HG03064 (cell line): ENCODE data around the gene CERS2.
"Not testable (repeated sequence)": the region's sequence is repeated elsewhere in the genome, so short reads cannot be mapped to it uniquely, and the experiment has no call there.

Source experiments
- ATAC-seq: cut with Tn5 transposase; IDR thresholded peaks from one replicate; pipeline ENCODE4 v1.9.1; 2021; ENCODE audit warnings: low read depth; ENCODE audit not compliant: unreplicated experiment

CERS2 gene

DNA sequence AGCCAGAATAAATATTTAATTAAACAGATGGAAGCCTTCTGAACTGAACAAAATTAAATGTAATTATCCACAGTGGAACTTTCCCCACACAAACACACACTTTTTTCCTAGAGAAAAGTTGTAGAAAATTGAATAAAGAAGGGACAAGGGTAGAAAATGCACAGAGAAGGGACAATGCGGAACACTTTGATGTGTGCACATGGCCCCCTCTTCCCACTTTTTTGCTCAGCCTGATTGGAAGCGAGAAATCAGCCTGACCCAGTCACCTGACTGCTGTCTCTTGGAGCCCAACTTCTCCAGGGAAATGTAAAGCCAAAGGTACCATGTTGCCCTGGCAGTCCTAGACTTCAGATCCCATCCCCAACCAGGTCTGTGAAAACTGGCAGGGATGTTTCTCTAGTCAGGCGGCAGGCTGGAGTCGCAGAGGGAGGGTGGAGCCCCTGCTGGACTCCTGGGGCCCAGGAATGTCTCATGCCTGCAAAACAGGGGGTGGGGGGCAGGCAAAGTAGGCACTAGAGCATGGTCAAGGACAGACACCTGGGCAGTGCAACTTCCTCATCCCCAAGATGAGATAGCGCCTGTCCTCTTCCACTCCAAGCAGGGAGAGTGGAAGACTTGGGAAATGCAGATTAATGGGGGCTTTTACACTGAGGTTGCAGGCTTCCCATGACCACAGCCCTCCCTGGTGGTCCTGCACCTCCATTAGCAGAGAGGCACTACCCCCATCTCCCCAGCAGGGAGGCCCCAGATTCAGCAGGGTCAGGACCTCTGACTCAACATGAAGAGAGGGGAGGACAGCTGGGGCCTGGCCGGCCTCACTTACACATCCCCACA is 2.8 kb downstream of the CERS2 start:
- no peak for ATAC-seq

DNA sequence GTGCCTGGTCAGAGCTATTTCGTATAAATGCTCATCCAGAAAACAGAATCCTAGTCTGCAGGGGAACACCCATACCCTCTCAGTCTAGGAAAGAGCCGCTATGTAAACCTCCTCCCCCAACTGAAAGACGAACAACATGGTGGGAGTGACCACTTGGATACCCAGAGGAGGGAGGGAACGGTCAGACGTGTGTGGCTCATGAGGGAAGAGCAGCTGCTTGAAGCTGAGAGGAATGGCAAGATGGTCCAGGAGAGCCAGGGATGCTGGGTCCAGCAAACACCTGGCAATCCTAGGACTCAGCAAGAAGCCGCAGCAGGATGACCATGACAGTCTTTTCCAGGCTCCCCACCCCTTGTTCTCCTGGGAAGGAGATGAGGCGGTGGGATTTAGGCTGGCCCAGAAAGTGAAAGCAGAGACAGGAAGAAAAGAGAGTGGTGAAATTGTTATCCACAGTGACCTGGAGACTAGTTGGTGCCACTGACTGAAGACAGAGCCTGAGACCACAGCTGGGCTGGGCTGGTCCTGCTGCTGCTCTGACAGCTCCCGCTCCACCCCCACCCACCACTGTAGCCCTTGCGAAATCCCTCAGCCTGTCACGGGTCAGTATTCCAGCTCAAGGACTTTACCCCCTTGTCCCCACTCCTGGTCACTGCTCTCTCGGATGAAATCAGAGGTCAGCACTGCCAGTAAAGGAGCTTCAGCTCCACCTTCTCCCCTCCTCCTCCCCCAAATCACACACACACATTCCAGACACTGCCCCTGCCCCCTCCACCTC is 3.6 kb downstream of the CERS2 start:
- no peak for ATAC-seq

DNA sequence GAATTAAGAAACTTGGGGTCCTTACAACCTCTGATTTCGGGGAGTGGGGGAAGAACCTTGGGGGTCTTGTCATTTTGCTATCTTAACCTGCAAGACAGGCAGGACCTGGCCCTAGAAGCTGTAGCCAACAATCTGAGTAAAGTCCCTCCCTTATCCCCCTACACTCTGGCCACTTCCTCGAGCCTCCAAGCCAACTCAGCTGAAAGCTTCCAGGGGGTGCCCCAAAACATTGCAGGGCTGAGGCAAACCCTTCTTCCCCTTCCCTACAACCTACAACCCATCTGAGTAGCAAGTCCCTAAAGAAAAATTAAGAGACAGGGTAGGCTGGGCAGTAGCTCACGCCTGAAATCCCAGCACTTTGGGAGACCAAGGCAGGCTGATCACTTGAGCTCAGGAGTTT is 5.0 kb downstream of the CERS2 start:
- ATAC-seq = no peak

DNA sequence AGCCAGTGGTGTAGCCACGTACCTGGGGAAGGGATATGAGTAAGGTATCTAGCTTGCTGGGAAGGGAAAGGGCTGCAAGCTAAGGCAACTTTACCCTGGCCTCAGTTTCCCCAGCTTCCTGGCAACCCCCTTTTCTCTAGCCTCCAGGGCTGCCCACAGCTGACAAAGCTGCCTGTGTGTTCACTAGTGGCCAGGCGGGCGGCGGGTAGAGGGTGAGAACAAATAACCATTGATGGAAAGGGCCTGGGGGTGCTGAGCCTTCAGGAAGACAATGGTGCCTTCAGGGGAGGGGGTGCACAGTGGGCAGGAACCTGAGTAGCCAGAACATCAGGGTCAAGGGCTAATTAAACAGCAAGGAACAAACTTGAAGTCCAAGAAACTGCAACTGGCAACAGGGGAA is 6.1 kb downstream of the CERS2 start:
- no peak for ATAC-seq

DNA sequence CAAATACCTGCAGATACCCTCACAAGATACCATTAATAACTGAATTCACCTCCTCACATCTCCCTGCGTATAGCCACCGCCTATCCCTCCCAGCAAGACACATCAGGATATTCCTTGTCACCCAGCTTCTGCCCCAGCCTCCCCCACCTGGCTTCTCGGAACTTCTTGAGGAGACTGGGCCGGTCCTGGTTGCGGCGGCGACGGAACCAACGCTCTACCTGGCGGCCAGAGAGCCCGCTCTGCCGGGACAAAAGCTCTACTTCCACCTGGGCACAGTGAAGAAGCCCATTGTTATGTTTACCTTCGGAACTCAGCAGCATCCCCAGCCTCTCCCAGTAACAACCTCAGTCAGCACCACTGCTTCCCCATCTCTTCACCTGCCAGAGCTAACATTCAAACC is 6.7 kb downstream of the CERS2 start:
- no peak for ATAC-seq

DNA sequence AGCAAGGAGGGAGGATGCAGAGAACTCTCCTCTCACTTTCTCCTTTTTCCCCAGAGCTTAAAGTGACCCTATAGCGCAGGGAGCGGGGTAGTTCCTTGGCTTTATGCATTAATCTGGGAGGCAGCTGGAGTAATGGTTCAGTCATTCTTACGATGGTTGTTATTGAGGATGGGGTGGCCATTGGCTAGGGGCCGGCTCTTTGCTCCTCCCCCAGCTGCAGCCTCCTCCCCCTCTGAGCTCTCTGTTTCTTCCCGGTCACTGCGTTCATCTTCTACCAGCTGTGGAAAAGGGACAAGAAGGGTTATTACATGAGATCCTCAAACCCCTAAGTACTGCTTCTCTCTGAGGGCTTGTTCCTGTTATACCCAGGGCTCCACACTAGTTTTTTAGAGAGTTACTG is 8.6 kb downstream of the CERS2 start:
- no peak for ATAC-seq

DNA sequence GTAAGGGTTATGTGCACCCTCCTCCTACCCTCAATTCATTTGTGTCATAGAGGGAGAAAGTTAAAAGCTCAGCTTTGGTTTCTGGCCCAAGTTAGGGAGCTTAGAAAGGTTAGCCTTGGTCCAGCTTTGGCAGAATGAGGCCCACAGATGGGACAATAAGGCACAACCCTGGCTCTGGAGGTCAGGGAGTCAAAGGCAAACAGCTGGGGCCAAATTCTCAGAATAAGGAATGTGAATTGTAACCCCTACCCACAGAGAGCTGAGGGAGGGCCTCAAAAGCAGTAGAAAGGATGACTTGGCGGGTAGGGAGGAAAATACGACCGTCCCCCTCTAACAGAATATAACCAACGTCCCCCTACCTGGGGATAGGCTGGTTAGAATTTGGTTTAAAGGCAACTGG is 9.0 kb downstream of the CERS2 start:
- ATAC-seq = no peak

DNA sequence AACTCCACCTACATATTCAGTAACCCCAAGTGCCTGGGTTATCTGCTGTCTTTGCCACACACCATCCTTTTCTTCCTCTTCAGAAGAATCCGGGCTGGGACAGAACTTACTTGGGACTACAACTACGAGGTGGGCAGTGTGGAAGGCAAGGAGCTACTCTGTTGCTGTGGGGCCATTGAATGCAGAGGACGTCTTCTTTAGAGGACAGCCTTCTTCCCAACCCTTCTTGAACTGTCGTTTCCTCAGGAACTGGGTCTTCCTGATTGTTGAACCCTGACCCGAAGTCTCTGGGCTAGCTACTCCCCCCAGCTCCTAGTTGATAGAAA is 10.5 kb downstream of the CERS2 start:
- ATAC-seq = no peak

DNA sequence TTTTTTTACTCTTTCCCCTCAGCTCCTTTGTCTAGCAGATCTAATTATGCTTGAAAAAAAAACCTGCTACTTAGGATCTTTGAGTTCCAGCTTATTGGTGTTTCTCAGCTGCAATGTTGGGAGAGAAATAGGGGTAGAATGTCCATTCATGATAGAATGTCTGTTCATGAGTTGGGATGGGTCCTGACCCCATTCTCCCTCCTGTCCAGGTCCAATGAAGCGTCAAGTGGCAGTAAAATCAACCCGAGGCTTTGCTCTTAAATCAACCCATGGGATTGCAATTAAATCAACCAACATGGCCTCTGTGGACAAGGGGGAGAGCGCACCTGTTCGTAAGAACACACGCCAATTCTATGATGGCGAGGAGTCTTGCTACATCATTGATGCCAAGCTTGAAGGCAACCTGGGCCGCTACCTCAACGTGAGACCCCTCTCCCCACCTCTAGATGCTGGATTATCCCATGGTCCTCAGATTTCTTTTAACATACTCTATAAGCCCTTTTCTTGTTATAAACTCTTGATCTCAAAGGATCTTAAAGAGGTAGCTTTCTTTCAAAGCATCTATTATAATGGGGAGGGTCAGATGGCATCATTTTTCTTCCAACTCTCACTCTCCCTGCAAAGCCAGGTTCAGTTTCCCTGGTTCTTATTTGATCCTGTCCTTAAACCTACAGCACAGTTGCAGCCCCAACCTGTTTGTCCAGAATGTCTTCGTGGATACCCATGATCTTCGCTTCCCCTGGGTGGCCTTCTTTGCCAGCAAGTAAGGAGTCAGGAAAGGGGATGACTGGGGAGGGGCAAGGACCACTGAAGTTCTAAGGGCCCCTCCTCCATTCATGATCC is 11.1 kb downstream of the CERS2 start:
- no peak for ATAC-seq

DNA sequence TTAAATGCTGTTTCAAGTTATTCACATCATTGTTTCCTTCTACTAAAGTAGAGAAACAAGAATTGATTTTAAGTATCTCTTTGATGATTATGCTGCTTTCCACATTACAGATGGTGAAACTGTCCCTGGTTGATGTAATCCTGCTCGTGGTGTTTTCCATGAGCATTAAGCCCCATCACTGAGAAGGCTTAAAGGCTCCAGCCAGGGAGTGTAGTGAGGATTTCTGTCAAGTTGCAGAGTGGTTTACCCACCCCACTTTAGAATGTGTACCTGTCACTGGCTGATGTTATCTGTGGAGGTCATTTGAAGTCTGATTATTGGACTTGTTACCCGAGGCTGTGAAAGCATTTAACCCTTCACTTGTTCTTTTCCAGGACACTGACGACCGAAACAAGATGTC is 12.9 kb downstream of the CERS2 start:
- no peak for ATAC-seq

DNA sequence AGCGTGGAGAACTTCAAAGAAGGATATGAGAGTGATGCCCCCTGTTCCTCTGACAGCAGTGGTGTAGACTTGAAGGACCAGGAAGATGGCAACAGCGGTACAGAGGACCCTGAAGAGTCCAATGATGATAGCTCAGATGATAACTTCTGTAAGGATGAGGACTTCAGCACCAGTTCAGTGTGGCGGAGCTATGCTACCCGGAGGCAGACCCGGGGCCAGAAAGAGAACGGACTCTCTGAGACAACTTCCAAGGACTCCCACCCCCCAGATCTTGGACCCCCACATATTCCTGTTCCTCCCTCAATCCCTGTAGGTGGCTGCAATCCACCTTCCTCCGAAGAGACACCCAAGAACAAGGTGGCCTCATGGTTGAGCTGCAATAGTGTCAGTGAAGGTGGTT is 14.0 kb downstream of the CERS2 start:
- no peak for ATAC-seq

DNA sequence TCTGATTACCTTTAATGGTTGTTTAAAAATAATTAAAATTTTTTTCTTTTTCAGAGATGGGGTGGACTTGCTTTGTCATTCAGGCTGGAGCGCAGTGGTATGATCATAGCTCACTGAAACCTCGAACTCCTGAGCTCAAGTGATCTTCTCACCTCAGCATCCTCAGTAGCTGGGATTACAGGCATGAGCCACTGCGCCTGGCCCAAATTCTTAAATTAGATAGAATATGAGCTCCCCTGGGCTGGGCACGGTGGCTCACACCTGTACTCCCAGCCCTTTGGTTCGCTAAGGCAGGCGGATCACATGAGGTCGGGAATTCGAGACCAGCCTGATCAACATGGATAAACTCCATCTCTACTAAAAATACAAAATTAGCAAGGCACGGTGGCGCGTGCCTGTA is 17.0 kb downstream of the CERS2 start:
- no peak for ATAC-seq

DNA sequence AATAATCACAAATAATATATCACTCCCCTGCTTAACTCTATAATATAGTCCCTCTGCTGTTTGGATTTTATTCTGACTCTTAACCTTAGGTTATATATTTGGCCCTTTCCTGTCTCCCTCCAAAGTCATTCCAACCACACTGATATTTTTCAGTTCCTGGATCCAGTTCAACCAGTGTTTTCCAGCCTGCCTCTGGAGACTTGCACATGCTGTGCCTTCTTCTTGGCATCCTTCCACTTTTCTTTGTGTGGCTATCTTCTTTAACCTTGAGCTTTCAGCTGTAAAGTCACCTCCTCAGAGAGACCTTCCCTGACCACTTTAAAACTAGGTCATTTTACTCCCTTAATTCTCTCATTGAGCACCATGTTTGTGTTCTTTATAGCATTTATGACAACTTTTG is 19.4 kb downstream of the CERS2 start:
- ATAC-seq = no peak

DNA sequence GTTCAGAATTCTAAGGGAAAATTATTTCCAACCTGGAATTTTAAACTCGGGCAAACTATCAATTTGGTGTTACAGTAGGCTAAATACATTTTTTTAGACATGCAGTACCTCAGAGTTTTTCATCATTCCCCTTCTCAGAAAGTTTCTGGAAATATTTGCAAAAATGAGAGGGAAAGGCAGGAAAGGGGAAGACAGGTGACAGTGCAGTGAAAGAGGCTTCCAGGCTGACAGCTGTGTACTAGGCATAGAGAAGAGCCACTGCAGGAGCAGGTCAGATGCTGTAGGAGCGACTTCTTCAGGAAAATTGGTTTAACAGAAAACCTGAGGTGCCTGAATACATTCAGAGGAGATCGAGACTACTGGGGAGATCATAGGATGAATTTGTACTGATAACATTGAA is 19.9 kb downstream of the CERS2 start:
- ATAC-seq = no peak

DNA sequence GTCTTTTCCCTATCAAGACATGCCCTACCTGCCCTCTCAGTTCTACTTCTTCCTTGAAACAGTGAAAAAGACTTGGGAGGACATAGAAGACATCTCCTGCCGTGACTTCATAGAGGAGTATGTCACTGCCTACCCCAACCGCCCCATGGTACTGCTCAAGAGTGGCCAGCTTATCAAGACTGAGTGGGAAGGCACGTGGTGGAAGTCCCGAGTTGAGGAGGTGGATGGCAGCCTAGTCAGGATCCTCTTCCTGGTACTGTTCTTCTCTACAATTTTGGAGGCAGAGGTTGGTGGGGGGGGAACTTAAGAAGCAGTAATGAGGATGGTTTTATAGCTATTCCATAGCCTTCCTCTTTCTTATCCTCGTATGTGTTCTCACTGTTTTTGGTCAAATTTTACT is 29.8 kb downstream of the CERS2 start:
- no peak for ATAC-seq

DNA sequence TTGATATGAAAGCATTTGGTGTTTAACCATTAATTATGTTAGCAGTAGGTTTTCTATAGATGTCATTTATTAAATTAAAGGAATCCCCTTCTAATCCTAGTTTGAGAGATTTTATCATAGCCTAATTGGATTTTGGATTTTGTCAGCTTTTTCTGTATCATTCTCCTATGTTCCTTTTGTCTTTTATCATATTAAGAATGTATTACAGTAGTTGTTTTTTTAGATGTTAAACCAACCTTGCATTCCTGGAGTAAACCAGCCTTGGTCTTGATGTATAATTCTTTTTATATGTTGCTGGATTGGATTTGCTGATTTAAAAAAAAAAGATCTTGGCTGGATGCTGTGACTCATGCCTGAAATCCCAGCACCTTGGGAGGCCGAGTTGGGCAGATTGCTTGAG is 42.9 kb downstream of the CERS2 start:
- no peak for ATAC-seq

DNA sequence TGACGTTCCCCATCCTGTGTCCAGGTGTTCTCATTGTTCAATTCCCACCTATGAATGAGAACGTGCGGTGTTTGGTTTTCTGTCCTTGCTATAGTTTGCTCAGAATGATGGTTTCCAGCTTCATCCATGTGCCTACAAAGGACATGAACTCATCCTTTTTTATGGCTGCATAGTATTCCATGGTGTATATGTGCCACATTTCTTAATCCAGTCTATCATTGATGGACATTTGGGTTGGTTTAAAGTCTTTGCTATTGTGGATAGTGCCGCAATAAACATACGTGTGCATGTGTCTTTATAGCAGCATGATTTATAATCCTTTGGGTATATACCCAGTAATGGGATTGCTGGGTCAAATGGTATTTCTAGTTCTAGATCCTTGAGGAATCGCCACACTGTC is 45.9 kb downstream of the CERS2 start:
- ATAC-seq = not testable (repeated sequence)

DNA sequence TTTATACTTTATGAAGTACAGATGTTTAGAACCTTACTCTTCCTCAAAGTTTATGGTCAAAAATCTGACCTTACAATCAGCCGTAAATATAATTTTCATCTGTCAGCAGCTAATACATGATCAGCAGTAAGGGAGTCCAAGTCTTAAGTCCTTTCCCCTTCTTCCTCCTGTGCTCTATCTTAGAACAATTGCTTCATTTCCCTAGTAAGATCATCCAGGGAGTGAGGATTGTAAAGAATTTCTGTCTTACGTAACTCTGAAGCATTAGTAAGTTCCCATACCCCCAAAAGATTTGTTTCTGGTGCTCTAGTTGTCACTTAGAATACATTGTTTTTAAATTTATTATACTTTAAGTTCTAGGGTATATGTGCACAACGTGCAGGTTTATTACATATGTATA is 46.3 kb downstream of the CERS2 start:
- no peak for ATAC-seq

DNA sequence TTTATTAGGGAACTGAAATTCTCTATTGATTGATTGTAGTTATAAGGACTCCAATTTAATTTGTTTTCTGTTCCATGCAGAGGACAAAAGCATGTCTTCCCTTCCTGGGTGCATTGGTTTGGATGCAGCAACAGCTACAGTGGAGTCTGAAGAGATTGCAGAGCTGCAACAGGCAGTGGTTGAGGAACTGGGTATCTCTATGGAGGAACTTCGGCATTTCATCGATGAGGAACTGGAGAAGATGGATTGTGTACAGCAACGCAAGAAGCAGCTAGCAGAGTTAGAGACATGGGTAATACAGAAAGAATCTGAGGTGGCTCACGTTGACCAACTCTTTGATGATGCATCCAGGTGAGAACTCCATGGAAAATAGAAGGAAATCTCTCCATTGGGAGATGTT is 47.0 kb downstream of the CERS2 start:
- ATAC-seq = no peak

DNA sequence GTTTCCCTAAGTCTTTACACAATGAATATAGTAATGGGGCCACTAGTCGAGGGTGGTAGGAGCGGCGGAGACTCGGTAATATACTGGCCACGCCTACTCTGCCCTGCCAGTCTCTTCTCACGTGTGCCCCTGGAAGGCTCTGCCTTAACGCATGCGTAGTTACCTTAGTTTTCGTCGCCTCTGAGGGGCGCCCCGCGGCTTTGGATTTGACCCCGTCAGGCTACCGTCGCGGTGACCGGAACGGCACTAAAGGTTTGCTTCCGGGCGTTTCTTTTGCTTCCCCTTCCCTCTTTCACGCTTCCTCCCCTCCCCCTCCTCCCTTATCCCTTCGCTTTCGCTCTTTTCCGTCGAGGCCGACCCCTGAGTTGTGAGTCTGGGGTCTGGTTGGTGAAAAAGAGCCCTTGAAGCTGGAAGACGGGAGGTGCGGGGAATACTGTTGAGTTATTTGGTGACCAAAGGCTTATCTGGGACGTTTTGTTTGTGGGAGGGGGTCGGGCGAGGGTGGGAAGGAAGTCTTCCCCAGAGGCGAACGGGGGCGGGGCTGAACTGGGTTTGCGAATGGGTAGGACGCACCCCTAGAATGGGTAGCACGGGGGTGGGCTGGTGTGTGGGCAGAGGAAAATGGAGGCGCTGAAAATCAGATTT is 48.4 kb downstream of the CERS2 start, which contains the start of gene SETDB1:
TSS of gene SETDB1 (plus strand) at position 267 of the 645 bp plus-strand sequence. CDS start 1,352 bp downstream, outside the sequence.
- ATAC-seq = peak; percentile 75

DNA sequence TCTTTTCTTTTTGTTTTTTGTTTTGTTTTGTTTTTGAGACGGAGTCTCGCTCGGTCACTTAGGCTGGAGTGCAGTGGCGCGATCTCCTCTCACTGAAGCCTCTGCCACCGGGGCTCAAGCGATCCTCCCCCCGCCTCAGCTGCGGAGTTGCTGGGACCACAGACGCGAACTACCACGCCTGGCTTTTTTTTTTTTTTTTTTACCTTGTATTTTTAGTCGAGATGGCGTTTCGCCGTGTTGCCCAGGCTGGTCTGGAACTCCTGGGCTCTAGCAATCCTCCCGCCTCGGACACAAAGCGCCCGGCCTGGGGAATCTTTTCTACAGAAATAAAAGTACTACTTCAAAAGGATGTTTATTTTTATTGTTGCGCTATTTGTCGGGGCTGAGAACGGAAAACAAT is 49.6 kb downstream of the CERS2 start:
- no peak for ATAC-seq
